HepG2 (cell line): Measurements from ENCODE around the gene NRBF2. TPM values are rescaled to one million over a fixed set of nuclear protein-coding genes. Genes with fewer than 3 reads are reported as not detected.

Experiments used
- ATAC-seq: fragments of 200-7000 bp; cut with Tn5 transposase; 3 replicates; pipeline ENCODE4 v1.9.1; 2020; ENCODE audit warnings: mild to moderate bottlenecking, moderate library complexity
- BruUV-seq: library from RNA; stranded (reverse); fragments of 400-500 nt; replicated peaks from 2 replicates; lab custom pipeline; 2021; lab: Mats Ljungman, UMichigan
- CTCF ChIA-PET: fragments of 300-600 bp; formaldehyde crosslinking; extraction: SDS; loops from one replicate; lab custom pipeline; 2021; ENCODE audit warnings: low total read pairs, inconsistent platforms, low intra/inter-chr PET ratio; lab: Yijun Ruan, JAX
- POLR2A ChIA-PET: fragments of 350-600 bp; sonication (Branson Sonifier 250); formaldehyde crosslinking; loops from one replicate; lab custom pipeline; 2020; ENCODE audit warnings: antibody characterized with exemption, inconsistent platforms; lab: Yijun Ruan, JAX
- DNase-seq: peaks from one replicate; pipeline ENCODE4 v3.0.0-alpha.2; 2015; ENCODE audit warnings: low spot score
- FAIRE-seq: peaks from 3 replicates; lab custom pipeline; 2011; peaks lifted over from hg19 to GRCh38; lab: Jason Lieb, UNC
- H2AFZ ChIP-seq: one replicate; pipeline ENCODE4 v1.6.1; 2011; ENCODE audit warnings: low read length, inconsistent platforms
- H3K27ac ChIP-seq: fragments of 300-600 bp; 3 replicates; pipeline ENCODE4 v1.8.0; 2011; ENCODE audit warnings: mixed run types, mild to moderate bottlenecking, mixed read lengths, low read length, inconsistent platforms; ENCODE audit not compliant: insufficient read depth; ENCODE audit errors: extremely low read length
- H3K27me3 ChIP-seq, 2 experiments: fragments of 200-600 bp in 1 of 2; 2 replicates in 1 of 2; 3 replicates in 1 of 2; pipeline versions ENCODE4 v1.6.0 to v1.8.0; 2011; ENCODE audit warnings: low read length in 2 of 2, mild to moderate bottlenecking in 2 of 2, moderate library complexity in 2 of 2, inconsistent platforms in 1 of 2; ENCODE audit not compliant: insufficient read depth in 2 of 2, control insufficient read depth in 1 of 2
- H3K36me3 ChIP-seq, 2 experiments: fragments of 200-600 bp in 1 of 2; replicated peaks in 1 of 2; 2 replicates in 1 of 2; 3 replicates in 1 of 2; pipeline versions ENCODE4 v1.5.1 to v1.8.0; 2011; ENCODE audit warnings: low read length in 2 of 2, inconsistent platforms in 1 of 2; ENCODE audit not compliant: insufficient read depth in 2 of 2, control insufficient read depth in 1 of 2
- H3K4me1 ChIP-seq: 2 replicates; pipeline ENCODE4 v1.5.1; 2012; ENCODE audit warnings: low read length, inconsistent platforms; ENCODE audit not compliant: insufficient read depth
- H3K4me2 ChIP-seq: 2 replicates; pipeline ENCODE4 v1.6.0; 2011; ENCODE audit warnings: low read depth, low read length, inconsistent platforms
- H3K4me3 ChIP-seq, 3 experiments: fragments of 200-600 bp in 1 of 3; sonication (generic), shearing (Covaris generic) in 1 of 3; replicated peaks in 1 of 3; 2 replicates each; pipeline ENCODE4 v1.5.1; 2011 to 2016; ENCODE audit warnings: low read length in 3 of 3, inconsistent platforms in 2 of 3, low read depth in 2 of 3, mild to moderate bottlenecking in 2 of 3, control low read depth in 1 of 3, mixed read lengths in 1 of 3; ENCODE audit not compliant: insufficient read depth in 1 of 3
- H3K79me2 ChIP-seq: one replicate; pipeline ENCODE4 v1.6.1; 2011; ENCODE audit warnings: low read length, inconsistent platforms; ENCODE audit not compliant: insufficient read depth
- H3K9ac ChIP-seq: 2 replicates; pipeline ENCODE4 v1.6.0; 2011; ENCODE audit warnings: mild to moderate bottlenecking, low read depth, low read length, inconsistent platforms; ENCODE audit not compliant: insufficient read depth
- H3K9me3 ChIP-seq: 2 replicates; pipeline ENCODE4 v1.5.1; 2012; ENCODE audit warnings: mild to moderate bottlenecking, low read length
- H4K20me1 ChIP-seq: 2 replicates; pipeline ENCODE4 v1.6.0; 2011; ENCODE audit warnings: inconsistent platforms, mild to moderate bottlenecking, low read length, moderate library complexity; ENCODE audit not compliant: insufficient read depth
- ASH2L ChIP-seq: fragments of 300-600, 200-600 bp; sonication (generic); IDR thresholded peaks from 2 replicates; pipeline ENCODE4 v1.7.0; 2017; ENCODE audit warnings: low read depth, mild to moderate bottlenecking, moderate library complexity, mixed read lengths, low read length; ENCODE audit not compliant: insufficient read length
- HDAC6 ChIP-seq: fragments of 200-600 bp; sonication (generic); IDR thresholded peaks from 2 replicates; pipeline ENCODE4 v1.7.0; 2017; ENCODE audit warnings: mild to moderate bottlenecking, antibody characterized with exemption, low read length, low read depth
- SRSF4 ChIP-seq: fragments of 200-400 bp; formaldehyde crosslinking; IDR thresholded peaks from one replicate; pipeline ENCODE4 v1.6.1; 2018; ENCODE audit warnings: mild to moderate bottlenecking, low read depth, low read length, moderate library complexity; ENCODE audit not compliant: poor library complexity, severe bottlenecking
- TEAD3 ChIP-seq: optimal IDR thresholded peaks from 2 replicates; pipeline ENCODE3; 2016; ENCODE audit warnings: borderline replicate concordance
- ZFP36L1 ChIP-seq: sonication (generic); formaldehyde crosslinking; IDR thresholded peaks from 2 replicates; pipeline ENCODE4 v1.8.0; 2022; ENCODE audit warnings: mild to moderate bottlenecking, missing genetic modification reagents, moderate library complexity
- ZFP62 ChIP-seq: sonication (generic); formaldehyde crosslinking; IDR thresholded peaks from 2 replicates; pipeline ENCODE4 v1.4.0; 2020; ENCODE audit warnings: missing genetic modification reagents
- ZNF713 ChIP-seq: sonication (generic); formaldehyde crosslinking; IDR thresholded peaks from 2 replicates; pipeline ENCODE4 v1.4.0; 2020; ENCODE audit warnings: mild to moderate bottlenecking, missing genetic modification reagents
- WGBS: methylation state at CpG from one replicate; pipeline ENCODE4 v1.1.6; 2017; ENCODE audit warnings: low lambda C conversion rate; 5-methylcytosine and 5-hydroxymethylcytosine counted together
- in situ Hi-C: cut with HindIII; loops from 2 replicates; pipeline ENCODE4 v1.10.0; 2017; ENCODE audit warnings: low pct_unique_long_range_greater_than_20kb; ENCODE audit not compliant: extremely low pct_ligation_motif_present
- intact Hi-C: fragments of 100-400 bp; cut with micrococcal nuclease; formaldehyde crosslinking; loops from one replicate; pipeline ENCODE4 v1.10.0; 2022; ENCODE audit not compliant: unreplicated experiment
- polyA plus RNA-seq, 8 experiments: library from polyadenylated mRNA; depleted of rRNA in 3 of 8; stranded (reverse) in 7 of 8; unstranded in 1 of 8; fragments of >200 nt; fragmentation: Illumina TruSeq in 4 of 8; extraction: Trizol in 4 of 8; gene quantifications; 2 replicates each; pipeline versions ENCODE4 v1.2.1 to v1.2.3, GENCODE V29; 2011 to 2016; ENCODE audit warnings: low read depth in 4 of 8, missing spikeins in 1 of 8, mixed read lengths in 1 of 8; ENCODE audit not compliant: insufficient read depth in 1 of 8
- total RNA-seq, 5 experiments: library from RNA; depleted of rRNA; stranded (reverse); fragments of >200 nt; fragmentation: Illumina TruSeq; extraction: Trizol; gene quantifications; 2 replicates each; pipeline ENCODE4 v1.2.3, GENCODE V29; 2016; ENCODE audit warnings: low read depth in 1 of 5
- TF ChIP-seq, protein P1 (sequence below): sonication (generic); formaldehyde crosslinking; conservative IDR thresholded peaks from 2 replicates; pipeline ENCODE4 v1.4.0; 2020; ENCODE audit warnings: missing genetic modification reagents

Gene NRBF2
- total and polyA plus RNA-seq, 2 of the 13 experiments (the other 11 are each of a cell fraction or from before 2014, with no cell fraction given): 20.0 to 28.4 TPM

- Histone ChIP-seq H4K20me1 (no peaks in the 10 kb centered on the region), H3K79me2 (no peaks in the 10 kb centered on the region), H3K36me3 (peaks cover 2 to 15% of the 10 kb centered on the region in 2 experiments; a peak in 3 of 5 replicates), H3K27ac (no peak overlapping the region), H3K4me3 (no peak overlapping the region), H3K4me2 (no peak overlapping the region), H3K27me3 (no peaks in the 10 kb centered on the region), H3K9ac (no peak overlapping the region), H3K9me3 (no peaks in the 10 kb centered on the region), H3K4me1 (no peaks in the 10 kb centered on the region), H2AFZ (no peak overlapping the region)
- BruUV-seq: no TSS peak
- ATAC-seq (no peak), FAIRE-seq (no peak), DNase-seq (no peak)
- 97% methylated on average over 7 of the region's 7 CpGs for WGBS
- TF ChIP-seq ZNF713 (CRISPR knock-in tag) (no peak), ASH2L (no peak), TEAD3 (CRISPR knock-in tag) (no peak), ZFP36L1 (CRISPR knock-in tag) (no peak), HDAC6 (no peak), ZFP62 (no peak), SRSF4 (no peak)
- TF ChIP-seq, protein P1, sequence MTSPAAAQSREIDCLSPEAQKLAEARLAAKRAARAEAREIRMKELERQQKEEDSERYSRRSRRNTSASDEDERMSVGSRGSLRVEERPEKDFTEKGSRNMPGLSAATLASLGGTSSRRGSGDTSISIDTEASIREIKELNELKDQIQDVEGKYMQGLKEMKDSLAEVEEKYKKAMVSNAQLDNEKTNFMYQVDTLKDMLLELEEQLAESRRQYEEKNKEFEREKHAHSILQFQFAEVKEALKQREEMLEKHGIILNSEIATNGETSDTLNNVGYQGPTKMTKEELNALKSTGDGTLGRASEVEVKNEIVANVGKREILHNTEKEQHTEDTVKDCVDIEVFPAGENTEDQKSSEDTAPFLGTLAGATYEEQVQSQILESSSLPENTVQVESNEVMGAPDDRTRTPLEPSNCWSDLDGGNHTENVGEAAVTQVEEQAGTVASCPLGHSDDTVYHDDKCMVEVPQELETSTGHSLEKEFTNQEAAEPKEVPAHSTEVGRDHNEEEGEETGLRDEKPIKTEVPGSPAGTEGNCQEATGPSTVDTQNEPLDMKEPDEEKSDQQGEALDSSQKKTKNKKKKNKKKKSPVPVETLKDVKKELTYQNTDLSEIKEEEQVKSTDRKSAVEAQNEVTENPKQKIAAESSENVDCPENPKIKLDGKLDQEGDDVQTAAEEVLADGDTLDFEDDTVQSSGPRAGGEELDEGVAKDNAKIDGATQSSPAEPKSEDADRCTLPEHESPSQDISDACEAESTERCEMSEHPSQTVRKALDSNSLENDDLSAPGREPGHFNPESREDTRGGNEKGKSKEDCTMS (CRISPR knock-in tag): no peak
- CTCF ChIA-PET: no interaction called here
- in situ Hi-C loops (loop anchor here (5.0 to 10.0 kb wide), 2 partner anchors 467 to 550 kb away; no protein-coding TSS in a partner anchor), intact Hi-C loops (no loop called here)
- POLR2A ChIA-PET: no interaction called here
These were observed 32.1 kb downstream of the NRBF2 start for GRCh38 chr10:63165249-63165648.
